HEK293 (cell line): ENCODE measurements around the gene MAPK9.

Source experiments
- CTCF ChIA-PET: fragments of 350-600 bp; formaldehyde crosslinking; extraction: SDS; loops from one replicate; lab custom pipeline; 2021; ENCODE audit warnings: antibody characterized with exemption; lab: Yijun Ruan, JAX
- POLR2A ChIA-PET: fragments of 300-600 bp; formaldehyde crosslinking; extraction: SDS; loops from one replicate; lab custom pipeline; 2020; ENCODE audit warnings: antibody characterized with exemption, inconsistent platforms; lab: Yijun Ruan, JAX
- H3K27ac ChIP-seq: fragments of 200-500 bp; sonication (Bioruptor generic); 2 replicates; pipeline ENCODE4 v1.5.1; 2014; ENCODE audit warnings: low read depth, low read length, control low read depth, inconsistent platforms; ENCODE audit errors: extremely low read depth
- H3K36me3 ChIP-seq, 2 experiments: fragments of 200-500 bp in 1 of 2; sonication (Bioruptor generic) in 1 of 2; 1 replicate in 1 of 2; 2 replicates in 1 of 2; pipeline ENCODE4 v1.5.1; 2014 to 2017; ENCODE audit warnings: inconsistent platforms in 2 of 2, low read length in 2 of 2; ENCODE audit not compliant: control insufficient read depth in 2 of 2, insufficient read depth in 1 of 2
- H3K4me1 ChIP-seq: fragments of 200-500 bp; sonication (Bioruptor generic); 2 replicates; pipeline ENCODE4 v1.5.1; 2014; ENCODE audit warnings: mild to moderate bottlenecking, low read length, inconsistent platforms; ENCODE audit not compliant: control insufficient read depth, insufficient read depth
- H3K4me3 ChIP-seq: 2 replicates; pipeline ENCODE4 v1.5.1; 2011; ENCODE audit warnings: low read depth, mild to moderate bottlenecking, control low read depth, low read length, moderate library complexity
- H3K9me3 ChIP-seq: fragments of 200-500 bp; sonication (Bioruptor generic); 2 replicates; pipeline ENCODE4 v1.5.1; 2014; ENCODE audit warnings: low read depth, low read length, inconsistent platforms; ENCODE audit not compliant: control insufficient read depth, insufficient read depth
- KLF1 ChIP-seq: fragments of 450-650 bp; formaldehyde crosslinking; IDR thresholded peaks from 2 replicates; pipeline ENCODE4 v1.5.1; 2016; ENCODE audit warnings: missing biosample characterization, missing genetic modification characterization
- KLF8 ChIP-seq: fragments of 450-650 bp; formaldehyde crosslinking; IDR thresholded peaks from 2 replicates; pipeline ENCODE4 v1.5.1; 2016; ENCODE audit warnings: missing biosample characterization, missing genetic modification characterization
- REPIN1 ChIP-seq: fragments of 450-650 bp; formaldehyde crosslinking; IDR thresholded peaks from 2 replicates; pipeline ENCODE4 v1.5.1; 2017; ENCODE audit warnings: missing biosample characterization, missing genetic modification characterization, low read depth
- SP3 ChIP-seq: fragments of 450-650 bp; formaldehyde crosslinking; IDR thresholded peaks from 2 replicates; pipeline ENCODE4 v1.5.1; 2016; ENCODE audit warnings: missing biosample characterization, missing genetic modification characterization
- TRIM28 ChIP-seq: IDR thresholded peaks from 2 replicates; pipeline ENCODE4 v1.6.1; 2011; ENCODE audit warnings: low read length, control low read depth, borderline replicate concordance
- WT1 ChIP-seq: fragments of 450-650 bp; formaldehyde crosslinking; IDR thresholded peaks from 2 replicates; pipeline ENCODE4 v1.5.1; 2016; ENCODE audit warnings: missing biosample characterization, missing genetic modification characterization
- ZEB2 ChIP-seq: fragments of 450-650 bp; formaldehyde crosslinking; IDR thresholded peaks from 2 replicates; pipeline ENCODE4 v1.5.1; 2016; ENCODE audit warnings: missing biosample characterization, missing genetic modification characterization
- ZIC2 ChIP-seq: fragments of 450-650 bp; formaldehyde crosslinking; IDR thresholded peaks from 2 replicates; pipeline ENCODE4 v1.5.1; 2016; ENCODE audit warnings: missing biosample characterization, missing genetic modification characterization
- ZNF121 ChIP-seq: fragments of 450-650 bp; formaldehyde crosslinking; IDR thresholded peaks from 2 replicates; pipeline ENCODE4 v1.5.1; 2016; ENCODE audit warnings: missing biosample characterization, missing genetic modification characterization
- ZNF133 ChIP-seq: fragments of 450-650 bp; formaldehyde crosslinking; IDR thresholded peaks from 2 replicates; pipeline ENCODE4 v1.5.1; 2016; ENCODE audit warnings: missing biosample characterization, missing genetic modification characterization
- ZNF23 ChIP-seq: fragments of 450-650 bp; formaldehyde crosslinking; IDR thresholded peaks from 2 replicates; pipeline ENCODE4 v1.5.1; 2016; ENCODE audit warnings: missing biosample characterization, missing genetic modification characterization, borderline replicate concordance
- ZNF324 ChIP-seq: fragments of 450-650 bp; formaldehyde crosslinking; IDR thresholded peaks from 2 replicates; pipeline ENCODE4 v1.5.1; 2016; ENCODE audit warnings: missing biosample characterization, missing genetic modification characterization
- ZNF341 ChIP-seq: fragments of 450-650 bp; formaldehyde crosslinking; IDR thresholded peaks from 2 replicates; pipeline ENCODE4; 2016; ENCODE audit warnings: low read depth, missing biosample characterization, missing genetic modification characterization
- ZNF544 ChIP-seq: fragments of 450-650 bp; formaldehyde crosslinking; IDR thresholded peaks from 2 replicates; pipeline ENCODE4 v1.5.0; 2017; ENCODE audit warnings: missing biosample characterization, missing genetic modification characterization
- ZNF76 ChIP-seq: fragments of 450-650 bp; formaldehyde crosslinking; IDR thresholded peaks from 2 replicates; pipeline ENCODE4; 2016; ENCODE audit warnings: low read depth, missing biosample characterization, missing genetic modification characterization, borderline replicate concordance
- ZSCAN23 ChIP-seq: fragments of 450-650 bp; formaldehyde crosslinking; IDR thresholded peaks from 2 replicates; pipeline ENCODE4 v1.5.1; 2016; ENCODE audit warnings: missing biosample characterization, missing genetic modification characterization
- ZSCAN30 ChIP-seq: fragments of 450-650 bp; IDR thresholded peaks from 2 replicates; pipeline ENCODE4 v1.5.1; 2018; ENCODE audit warnings: missing biosample characterization, mild to moderate bottlenecking, missing genetic modification characterization, moderate library complexity
- ZXDB ChIP-seq: fragments of 450-650 bp; formaldehyde crosslinking; IDR thresholded peaks from 2 replicates; pipeline ENCODE4 v1.5.1; 2016; ENCODE audit warnings: missing biosample characterization, missing genetic modification characterization
- TF ChIP-seq, protein P1 (sequence below): fragments of 450-650 bp; formaldehyde crosslinking; optimal IDR thresholded peaks from 2 replicates; pipeline ENCODE3; 2016; ENCODE audit warnings: missing biosample characterization, mild to moderate bottlenecking, missing genetic modification characterization
- TF ChIP-seq, protein P2 (sequence below): fragments of 450-650 bp; formaldehyde crosslinking; IDR thresholded peaks from 2 replicates; pipeline ENCODE4; 2016; ENCODE audit warnings: missing biosample characterization, missing genetic modification characterization
- TF ChIP-seq, protein P3 (sequence below): fragments of 450-650 bp; formaldehyde crosslinking; IDR thresholded peaks from 2 replicates; pipeline ENCODE4 v1.5.1; 2016; ENCODE audit warnings: missing biosample characterization, missing genetic modification characterization
- TF ChIP-seq, protein P4 (sequence below): fragments of 450-650 bp; formaldehyde crosslinking; IDR thresholded peaks from 2 replicates; pipeline ENCODE4 v1.5.1; 2016; ENCODE audit warnings: missing biosample characterization, missing genetic modification characterization
- TF ChIP-seq, protein P5 (sequence below): fragments of 450-650 bp; formaldehyde crosslinking; IDR thresholded peaks from 2 replicates; pipeline ENCODE4 v1.5.1; 2016; ENCODE audit warnings: missing biosample characterization, missing genetic modification characterization

Gene MAPK9

DNA sequence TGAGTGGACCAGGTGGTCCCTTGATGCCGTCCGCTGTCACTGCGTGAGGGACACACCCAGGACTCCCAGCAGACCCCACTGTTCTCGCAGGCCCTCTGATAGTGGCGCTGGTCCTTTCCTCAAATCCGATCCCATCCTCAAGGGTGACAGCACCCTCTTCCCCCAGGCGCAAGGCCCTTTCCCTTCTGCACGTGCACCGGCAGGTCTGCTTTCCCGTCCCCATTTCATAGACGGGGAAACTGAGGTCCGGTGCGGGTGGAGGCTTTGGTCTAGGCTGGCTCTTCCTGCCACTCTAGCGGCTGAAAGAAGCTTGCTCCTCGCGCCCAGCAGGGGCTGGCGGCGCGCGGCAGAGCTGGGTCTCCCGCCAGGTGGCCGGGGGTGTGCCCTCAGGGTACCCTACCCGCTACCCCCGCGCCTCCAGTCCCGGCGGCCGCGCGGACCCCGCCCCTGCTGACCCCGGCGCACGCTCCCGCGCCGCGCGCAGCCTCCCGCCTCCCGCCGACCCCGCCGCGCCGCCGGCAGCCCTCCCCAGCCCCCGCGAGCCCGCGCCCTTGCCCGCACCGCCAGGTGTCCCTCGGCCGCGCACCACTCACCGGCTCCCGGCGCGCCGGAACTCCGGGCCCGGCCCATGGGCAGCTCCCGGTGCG, 83.3 kb downstream of the MAPK9 start:
- H3K27ac ChIP-seq: no peak overlapping the region
- H3K4me3 ChIP-seq: peak overlapping the region; percentile 47
- H3K4me1 ChIP-seq: no peaks in the 10 kb centered on the region; the same call in 1 of the 2 replicates
- ChIA-PET CTCF (interaction anchor here (0.5 to 3.5 kb wide), 14 partner anchors 7 to 276 kb away, joined by 3 to 10 read pairs (median 4); partner anchors contain the start of gene MAPK9), POLR2A (interaction anchor here (1.5 kb wide), 1 partner anchor 81 kb away, joined by 4 read pairs; no protein-coding TSS in a partner anchor)
- H3K36me3 ChIP-seq: no peaks in the 10 kb centered on the region
- H3K9me3 ChIP-seq: no peaks in the 10 kb centered on the region
- TF ChIP-seq TRIM28: no peak
- peak; percentile 70; the same call in 1 of the 2 replicates for TF ChIP-seq ZNF324 (tag by site-specific recombination)
- TF ChIP-seq KLF8 (tag by site-specific recombination): peak; percentile 27; the same call in 1 of the 2 replicates
- TF ChIP-seq ZNF544: no peak
- TF ChIP-seq, protein P1, sequence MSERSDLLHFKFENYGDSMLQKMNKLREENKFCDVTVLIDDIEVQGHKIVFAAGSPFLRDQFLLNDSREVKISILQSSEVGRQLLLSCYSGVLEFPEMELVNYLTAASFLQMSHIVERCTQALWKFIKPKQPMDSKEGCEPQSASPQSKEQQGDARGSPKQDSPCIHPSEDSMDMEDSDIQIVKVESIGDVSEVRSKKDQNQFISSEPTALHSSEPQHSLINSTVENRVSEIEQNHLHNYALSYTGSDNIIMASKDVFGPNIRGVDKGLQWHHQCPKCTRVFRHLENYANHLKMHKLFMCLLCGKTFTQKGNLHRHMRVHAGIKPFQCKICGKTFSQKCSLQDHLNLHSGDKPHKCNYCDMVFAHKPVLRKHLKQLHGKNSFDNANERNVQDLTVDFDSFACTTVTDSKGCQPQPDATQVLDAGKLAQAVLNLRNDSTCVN (tag by site-specific recombination): peak; percentile 64
- TF ChIP-seq REPIN1: 0 out of 2 replicates have a peak, but pooled peaks have one; percentile 48
- TF ChIP-seq ZNF341 (tag by site-specific recombination): peak; percentile 64
- TF ChIP-seq, protein P2, sequence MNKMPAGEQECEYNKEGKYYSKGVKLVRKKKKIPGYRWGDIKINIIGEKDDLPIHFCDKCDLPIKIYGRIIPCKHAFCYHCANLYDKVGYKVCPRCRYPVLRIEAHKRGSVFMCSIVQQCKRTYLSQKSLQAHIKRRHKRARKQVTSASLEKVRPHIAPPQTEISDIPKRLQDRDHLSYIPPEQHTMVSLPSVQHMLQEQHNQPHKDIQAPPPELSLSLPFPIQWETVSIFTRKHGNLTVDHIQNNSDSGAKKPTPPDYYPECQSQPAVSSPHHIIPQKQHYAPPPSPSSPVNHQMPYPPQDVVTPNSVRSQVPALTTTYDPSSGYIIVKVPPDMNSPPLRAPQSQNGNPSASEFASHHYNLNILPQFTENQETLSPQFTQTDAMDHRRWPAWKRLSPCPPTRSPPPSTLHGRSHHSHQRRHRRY (tag by site-specific recombination): no peak
- TF ChIP-seq ZNF23: no peak
- 0 out of 2 replicates have a peak, but pooled peaks have one; percentile 35 for TF ChIP-seq ZSCAN23 (tag by site-specific recombination)
- TF ChIP-seq, protein P3, sequence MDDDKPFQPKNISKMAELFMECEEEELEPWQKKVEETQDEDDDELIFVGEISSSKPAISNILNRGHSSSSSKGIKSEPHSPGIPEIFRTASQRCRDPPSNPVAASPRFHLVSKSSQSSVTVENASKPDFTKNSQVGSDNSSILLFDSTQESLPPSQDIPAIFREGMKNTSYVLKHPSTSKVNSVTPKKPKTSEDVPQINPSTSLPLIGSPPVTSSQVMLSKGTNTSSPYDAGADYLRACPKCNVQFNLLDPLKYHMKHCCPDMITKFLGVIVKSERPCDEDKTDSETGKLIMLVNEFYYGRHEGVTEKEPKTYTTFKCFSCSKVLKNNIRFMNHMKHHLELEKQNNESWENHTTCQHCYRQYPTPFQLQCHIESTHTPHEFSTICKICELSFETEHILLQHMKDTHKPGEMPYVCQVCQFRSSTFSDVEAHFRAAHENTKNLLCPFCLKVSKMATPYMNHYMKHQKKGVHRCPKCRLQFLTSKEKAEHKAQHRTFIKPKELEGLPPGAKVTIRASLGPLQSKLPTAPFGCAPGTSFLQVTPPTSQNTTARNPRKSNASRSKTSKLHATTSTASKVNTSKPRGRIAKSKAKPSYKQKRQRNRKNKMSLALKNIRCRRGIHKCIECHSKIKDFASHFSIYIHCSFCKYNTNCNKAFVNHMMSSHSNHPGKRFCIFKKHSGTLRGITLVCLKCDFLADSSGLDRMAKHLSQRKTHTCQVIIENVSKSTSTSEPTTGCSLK: no peak
- peak; percentile 42; the same call in 1 of the 2 replicates for TF ChIP-seq ZXDB (tag by site-specific recombination)
- 0 out of 2 replicates have a peak, but pooled peaks have one; percentile 42 for TF ChIP-seq ZSCAN30 (tag by site-specific recombination)
- no peak; the same call in 1 of the 2 replicates for TF ChIP-seq ZNF121 (tag by site-specific recombination)
- peak; percentile 30; the same call in 1 of the 2 replicates for TF ChIP-seq ZNF76 (tag by site-specific recombination)
- TF ChIP-seq ZEB2 (tag by site-specific recombination): peak; percentile 52
- peak; percentile 57 for TF ChIP-seq ZIC2 (tag by site-specific recombination)
- TF ChIP-seq, protein P4, sequence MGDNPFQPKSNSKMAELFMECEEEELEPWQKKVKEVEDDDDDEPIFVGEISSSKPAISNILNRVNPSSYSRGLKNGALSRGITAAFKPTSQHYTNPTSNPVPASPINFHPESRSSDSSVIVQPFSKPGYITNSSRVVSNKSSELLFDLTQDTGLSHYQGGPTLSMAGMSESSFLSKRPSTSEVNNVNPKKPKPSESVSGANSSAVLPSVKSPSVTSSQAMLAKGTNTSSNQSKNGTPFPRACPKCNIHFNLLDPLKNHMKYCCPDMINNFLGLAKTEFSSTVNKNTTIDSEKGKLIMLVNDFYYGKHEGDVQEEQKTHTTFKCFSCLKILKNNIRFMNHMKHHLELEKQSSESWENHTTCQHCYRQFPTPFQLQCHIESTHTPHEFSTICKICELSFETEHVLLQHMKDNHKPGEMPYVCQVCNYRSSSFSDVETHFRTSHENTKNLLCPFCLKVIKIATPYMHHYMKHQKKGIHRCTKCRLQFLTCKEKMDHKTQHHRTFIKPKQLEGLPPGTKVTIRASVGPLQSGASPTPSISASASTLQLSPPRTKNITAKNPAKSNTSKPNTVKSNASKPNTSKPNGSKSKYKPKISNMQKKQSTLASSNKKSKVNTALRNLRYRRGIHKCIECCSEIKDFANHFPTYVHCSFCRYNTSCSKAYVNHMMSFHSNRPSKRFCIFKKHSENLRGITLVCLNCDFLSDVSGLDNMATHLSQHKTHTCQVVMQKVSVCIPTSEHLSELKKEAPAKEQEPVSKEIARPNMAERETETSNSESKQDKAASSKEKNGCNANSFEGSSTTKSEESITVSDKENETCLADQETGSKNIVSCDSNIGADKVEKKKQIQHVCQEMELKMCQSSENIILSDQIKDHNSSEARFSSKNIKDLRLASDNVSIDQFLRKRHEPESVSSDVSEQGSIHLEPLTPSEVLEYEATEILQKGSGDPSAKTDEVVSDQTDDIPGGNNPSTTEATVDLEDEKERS (tag by site-specific recombination): no peak
- TF ChIP-seq KLF1 (tag by site-specific recombination): peak; percentile 16; the same call in 1 of the 2 replicates
- TF ChIP-seq ZNF133 (tag by site-specific recombination): 0 out of 2 replicates have a peak, but pooled peaks have one; percentile 7
- TF ChIP-seq WT1 (tag by site-specific recombination): no peak
- TF ChIP-seq SP3 (tag by site-specific recombination): no peak
- TF ChIP-seq, protein P5, sequence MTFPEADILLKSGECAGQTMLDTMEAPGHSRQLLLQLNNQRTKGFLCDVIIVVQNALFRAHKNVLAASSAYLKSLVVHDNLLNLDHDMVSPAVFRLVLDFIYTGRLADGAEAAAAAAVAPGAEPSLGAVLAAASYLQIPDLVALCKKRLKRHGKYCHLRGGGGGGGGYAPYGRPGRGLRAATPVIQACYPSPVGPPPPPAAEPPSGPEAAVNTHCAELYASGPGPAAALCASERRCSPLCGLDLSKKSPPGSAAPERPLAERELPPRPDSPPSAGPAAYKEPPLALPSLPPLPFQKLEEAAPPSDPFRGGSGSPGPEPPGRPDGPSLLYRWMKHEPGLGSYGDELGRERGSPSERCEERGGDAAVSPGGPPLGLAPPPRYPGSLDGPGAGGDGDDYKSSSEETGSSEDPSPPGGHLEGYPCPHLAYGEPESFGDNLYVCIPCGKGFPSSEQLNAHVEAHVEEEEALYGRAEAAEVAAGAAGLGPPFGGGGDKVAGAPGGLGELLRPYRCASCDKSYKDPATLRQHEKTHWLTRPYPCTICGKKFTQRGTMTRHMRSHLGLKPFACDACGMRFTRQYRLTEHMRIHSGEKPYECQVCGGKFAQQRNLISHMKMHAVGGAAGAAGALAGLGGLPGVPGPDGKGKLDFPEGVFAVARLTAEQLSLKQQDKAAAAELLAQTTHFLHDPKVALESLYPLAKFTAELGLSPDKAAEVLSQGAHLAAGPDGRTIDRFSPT (tag by site-specific recombination): peak; percentile 52; the same call in 1 of the 2 replicates
